Mucosa of descending colon (tissue), 3 donors: ENCODE results near the gene OR2AK2. TPM values are rescaled to one million over a fixed set of nuclear protein-coding genes. Genes with fewer than 3 reads are reported as not detected.
"Not testable (repeated sequence)": the region's sequence is repeated elsewhere in the genome, so short reads cannot be mapped to it uniquely, and the experiment has no call there.

Source experiments
- ATAC-seq: fragments of 200-7000 bp; cut with Tn5 transposase; one replicate; pipeline ENCODE4 v1.9.1; 2020; ENCODE audit warnings: mild to moderate bottlenecking, moderate library complexity
- DNase-seq, 3 donors: peaks; one replicate each; pipeline ENCODE4 v3.0.0-alpha.2; 2020
- H3K36me3 ChIP-seq: fragments of 200-600 bp; one replicate; pipeline ENCODE4 v1.8.0; 2021; ENCODE audit warnings: low read depth, mild to moderate bottlenecking
- H3K4me1 ChIP-seq: fragments of 200-600 bp; one replicate; pipeline ENCODE4 v1.8.0; 2021; ENCODE audit warnings: low read depth, mild to moderate bottlenecking
- H3K4me3 ChIP-seq: fragments of 200-600 bp; one replicate; pipeline ENCODE4 v1.8.0; 2021; ENCODE audit warnings: mild to moderate bottlenecking
- H3K9me3 ChIP-seq: fragments of 200-600 bp; one replicate; pipeline ENCODE4 v1.8.0; 2021; ENCODE audit warnings: mild to moderate bottlenecking
- intact Hi-C, 2 donors: fragments of 100-400 bp; cut with DNase I in 1 of 2; cut with micrococcal nuclease in 1 of 2; formaldehyde crosslinking; loops; one replicate each; pipeline versions ENCODE4 v1.11.0 to v1.11.1; 2022; cut with DNase I, micrococcal nuclease
- total RNA-seq, 3 donors: library from RNA; stranded (reverse); fragmentation: NEBNext Ultra II Directional in 2 of 3; extraction: Animal tissue kit (Norgen Biotek cat#: 25700) in 2 of 3; gene quantifications; one replicate each; pipeline versions ENCODE4 v1.2.1 to v1.2.4, GENCODE V29; 2021 to 2023
- TF ChIP-seq, protein P1 (sequence below): fragments of 200-600 bp; IDR thresholded peaks from one replicate; pipeline ENCODE4 v1.8.0; 2022; ENCODE audit warnings: antibody characterized with exemption, mild to moderate bottlenecking
- donor health status: DM: no; HTN: no; CAD: no; lungs with moderate emphysema.
- donor health status: DM: no; HTN: no; CAD: no.
- donor health status: DM: no; HTN: yes; CAD: no.

OR2AK2 gene
- total RNA-seq, 3 donors from 2014 or later, result not detected

DNA sequence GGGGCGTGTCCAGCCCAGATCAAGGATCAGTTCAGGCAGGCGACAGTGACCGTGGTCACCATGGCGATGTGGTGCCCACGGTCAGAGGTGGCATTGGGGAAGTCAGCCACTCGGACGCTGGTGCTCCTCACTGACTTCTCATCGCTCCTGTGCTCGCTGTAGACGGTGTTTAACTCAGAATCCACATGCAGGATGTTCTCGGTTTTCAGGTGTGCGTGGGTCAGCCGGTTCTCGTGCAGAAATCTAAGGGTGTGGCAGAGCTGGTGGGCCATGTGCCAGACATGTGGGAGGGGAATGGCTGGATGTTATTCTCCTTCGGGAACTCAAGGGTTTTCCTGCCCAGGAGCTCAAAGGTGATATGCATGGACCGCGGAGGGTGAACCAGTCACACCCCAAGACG, 28.6 kb upstream of the OR2AK2 start:
- DNase-seq (no peak), ATAC-seq (no peak)
- Histone ChIP-seq H3K9me3 (peaks cover 14% of the 10 kb centered on the region), H3K36me3 (no peaks in the 10 kb centered on the region), H3K4me3 (no peak overlapping the region), H3K4me1 (no peaks in the 10 kb centered on the region)
- intact Hi-C loops, result no loop called here
- TF ChIP-seq, protein P1, sequence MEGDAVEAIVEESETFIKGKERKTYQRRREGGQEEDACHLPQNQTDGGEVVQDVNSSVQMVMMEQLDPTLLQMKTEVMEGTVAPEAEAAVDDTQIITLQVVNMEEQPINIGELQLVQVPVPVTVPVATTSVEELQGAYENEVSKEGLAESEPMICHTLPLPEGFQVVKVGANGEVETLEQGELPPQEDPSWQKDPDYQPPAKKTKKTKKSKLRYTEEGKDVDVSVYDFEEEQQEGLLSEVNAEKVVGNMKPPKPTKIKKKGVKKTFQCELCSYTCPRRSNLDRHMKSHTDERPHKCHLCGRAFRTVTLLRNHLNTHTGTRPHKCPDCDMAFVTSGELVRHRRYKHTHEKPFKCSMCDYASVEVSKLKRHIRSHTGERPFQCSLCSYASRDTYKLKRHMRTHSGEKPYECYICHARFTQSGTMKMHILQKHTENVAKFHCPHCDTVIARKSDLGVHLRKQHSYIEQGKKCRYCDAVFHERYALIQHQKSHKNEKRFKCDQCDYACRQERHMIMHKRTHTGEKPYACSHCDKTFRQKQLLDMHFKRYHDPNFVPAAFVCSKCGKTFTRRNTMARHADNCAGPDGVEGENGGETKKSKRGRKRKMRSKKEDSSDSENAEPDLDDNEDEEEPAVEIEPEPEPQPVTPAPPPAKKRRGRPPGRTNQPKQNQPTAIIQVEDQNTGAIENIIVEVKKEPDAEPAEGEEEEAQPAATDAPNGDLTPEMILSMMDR, result no peak

DNA sequence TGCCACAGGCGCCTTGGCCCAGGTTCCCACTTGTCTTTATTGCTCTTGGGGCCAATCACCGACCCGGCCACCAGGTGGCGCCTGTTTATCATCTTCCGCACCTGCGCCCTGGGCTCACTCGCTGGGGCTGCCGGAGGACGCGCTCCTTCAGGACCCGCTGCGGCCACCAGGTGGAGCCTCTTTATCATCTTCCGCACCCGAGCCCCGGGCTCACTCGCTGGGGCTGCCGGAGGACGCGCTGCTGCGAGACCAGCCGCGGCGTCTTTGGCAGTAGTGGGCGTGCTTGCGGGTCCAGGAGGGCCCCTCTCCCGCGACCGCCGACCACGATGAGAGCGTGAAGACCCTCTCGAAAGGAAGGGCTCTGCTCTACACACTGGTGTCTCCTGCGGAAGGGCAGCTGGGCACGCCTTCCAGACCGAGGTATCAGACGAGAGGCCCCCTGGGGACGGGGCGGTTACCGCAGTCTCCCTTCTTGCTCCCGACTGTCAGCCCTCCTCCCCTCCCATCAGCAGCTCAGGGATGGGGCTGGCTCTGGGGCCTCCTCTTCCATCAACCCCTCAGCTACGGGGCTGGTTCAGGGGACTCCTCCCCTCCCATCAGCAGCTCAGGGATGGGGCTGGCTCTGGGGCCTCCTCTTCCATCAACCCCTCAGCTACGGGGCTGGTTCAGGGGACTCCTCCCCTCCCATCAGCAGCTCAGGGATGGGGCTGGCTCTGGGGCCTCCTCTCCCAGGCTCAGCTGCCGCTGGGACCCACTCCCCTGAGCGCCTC, 27.9 kb upstream of the OR2AK2 start:
- H3K4me3 ChIP-seq, intact Hi-C loops, H3K4me1 ChIP-seq, H3K36me3 ChIP-seq: not testable (repeated sequence)
- H3K9me3 ChIP-seq, result peaks cover 17% of the 10 kb centered on the region
- DNase-seq, result peak; percentile 47 to 80 (median 47)
- ATAC-seq, result peak; percentile 91

DNA sequence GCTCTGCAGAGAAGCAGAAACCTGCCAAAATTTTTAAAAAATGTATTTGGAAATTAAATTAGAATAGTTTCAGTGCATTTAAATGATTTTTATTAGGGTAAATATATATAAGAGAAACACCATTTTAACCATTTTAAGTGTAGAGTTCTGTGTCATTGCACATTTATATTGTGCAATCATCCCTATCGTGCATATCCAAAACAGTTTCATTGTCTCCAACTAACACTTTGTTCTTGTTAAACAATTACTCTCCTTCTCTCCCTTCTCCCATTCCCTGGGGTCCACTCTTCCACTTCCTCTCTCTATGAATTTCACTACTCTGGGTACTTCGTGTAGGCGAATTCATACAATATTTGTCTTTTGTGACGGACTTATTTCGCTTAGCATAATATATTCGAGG, 22.4 kb upstream of the OR2AK2 start:
- ATAC-seq (no peak), DNase-seq (no peak)
- Histone ChIP-seq H3K9me3 (peaks cover 4% of the 10 kb centered on the region), H3K4me1 (no peaks in the 10 kb centered on the region), H3K4me3 (no peak overlapping the region), H3K36me3 (no peaks in the 10 kb centered on the region)
- intact Hi-C loops, result no loop called here
- TF ChIP-seq, protein P1, result no peak

DNA sequence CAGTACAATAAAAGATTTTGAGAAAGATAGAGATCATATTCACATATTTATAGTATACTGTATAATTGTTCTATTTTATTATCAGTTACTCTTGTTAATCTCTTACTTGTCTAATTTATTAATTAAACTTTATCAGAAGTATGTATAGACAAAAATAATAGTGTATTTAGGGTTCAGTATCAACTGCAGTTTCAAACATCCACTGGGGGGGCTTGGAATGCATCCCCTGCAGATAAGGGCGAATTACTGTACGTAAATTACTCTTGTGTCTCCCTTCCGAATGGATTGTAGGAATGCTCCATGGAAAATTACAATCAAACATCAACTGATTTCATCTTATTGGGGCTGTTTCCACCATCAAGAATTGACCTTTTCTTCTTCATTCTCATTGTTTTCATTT, 16.5 kb upstream of the OR2AK2 start, which contains the start of gene OR2L8:
TSS of gene OR2L8 (plus strand) at position 301 of the 400 bp plus-strand sequence. CDS start at position 301, 0 bp downstream.
- Histone ChIP-seq H3K36me3 (no peaks in the 10 kb centered on the region), H3K4me3 (no peak within 1 kb of the TSS), H3K4me1 (no peaks in the 10 kb centered on the region), H3K9me3 (peaks cover 5% of the 10 kb centered on the region)
- DNase-seq, result no peak
- ATAC-seq, result no peak
- TF ChIP-seq, protein P1, result no peak
- intact Hi-C loops, result no loop called here

DNA sequence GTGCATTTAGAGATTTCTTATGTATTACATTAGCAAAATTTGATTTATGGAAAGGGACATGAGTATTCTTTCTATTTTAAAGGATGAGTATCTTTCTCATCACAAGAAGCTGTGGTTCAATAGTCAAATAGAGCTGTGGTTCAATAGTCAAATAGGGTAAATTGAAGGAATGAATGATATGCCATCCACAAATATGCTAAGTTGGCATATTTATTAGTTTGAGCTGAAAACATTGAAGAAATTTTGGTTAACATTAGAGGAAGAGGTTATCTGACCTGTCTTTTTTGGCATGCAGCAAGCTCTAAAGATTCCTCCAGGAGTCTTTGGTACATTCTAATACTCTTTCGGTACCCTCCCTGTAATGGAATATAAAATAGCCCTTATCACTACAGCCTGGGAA, 11.6 kb upstream of the OR2AK2 start:
- TF ChIP-seq, protein P1, result no peak
- Histone ChIP-seq H3K9me3 (peaks cover 5% of the 10 kb centered on the region), H3K36me3 (no peaks in the 10 kb centered on the region), H3K4me1 (no peaks in the 10 kb centered on the region), H3K4me3 (no peak overlapping the region)
- ATAC-seq (no peak), DNase-seq (no peak)
- intact Hi-C loops, result no loop called here

DNA sequence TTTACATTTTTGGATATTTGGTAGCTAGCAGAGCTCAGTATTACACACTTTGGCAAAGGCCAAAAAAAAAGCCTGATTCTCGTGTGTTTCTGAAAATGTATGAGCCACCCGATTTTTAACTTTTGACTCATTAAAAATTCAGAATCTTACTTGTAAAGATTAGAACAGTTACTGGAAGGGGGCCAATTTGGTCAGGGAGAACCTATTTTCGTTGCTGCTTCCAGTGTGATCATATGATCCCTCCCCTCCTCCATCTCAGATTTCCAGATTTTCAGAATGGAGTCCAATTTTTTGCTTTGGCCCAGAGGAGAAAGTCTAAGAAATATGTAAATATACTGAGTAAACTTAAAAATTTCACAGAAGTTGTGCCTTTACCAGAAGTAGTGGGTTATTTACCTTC, 3.2 kb upstream of the OR2AK2 start:
- no peak for DNase-seq
- H3K9me3 ChIP-seq, result peaks cover 4% of the 10 kb centered on the region
- no peaks in the 10 kb centered on the region for H3K4me1 ChIP-seq
- H3K4me3 ChIP-seq, result no peak overlapping the region
- TF ChIP-seq, protein P1, result no peak
- no peak for ATAC-seq
- intact Hi-C loops, result no loop called here
- no peaks in the 10 kb centered on the region for H3K36me3 ChIP-seq
